ENCODE measurements around the gene PKIG.

Gene PKIG

GRCh38 chr20:44582311-44583025, at the start of gene PKIG:
Gene PKIG, plus strand, starts transcription at chr20:44582579. Its CDS starts 31,978 bp downstream, at chr20:44614557.
- Histone ChIP-seq H3K27me3 (no peaks in the 10 kb centered on the region), H3K4me3 (peak within 1 kb of the TSS; percentile 44 to 47), H3K4me1 (peaks cover 0 to 74% (median 49%) of the 10 kb centered on the region in 4 donors), H3K27ac (peak within 1 kb of the TSS; percentile 79 to 83), H3K36me3 (no peaks in the 10 kb centered on the region), H3K9me3 (no peaks in the 10 kb centered on the region)
- intact Hi-C loops (cut with DNase I; ENCODE audit: low total_unique reads) = no loop called here
- TF ChIP-seq, protein P1, sequence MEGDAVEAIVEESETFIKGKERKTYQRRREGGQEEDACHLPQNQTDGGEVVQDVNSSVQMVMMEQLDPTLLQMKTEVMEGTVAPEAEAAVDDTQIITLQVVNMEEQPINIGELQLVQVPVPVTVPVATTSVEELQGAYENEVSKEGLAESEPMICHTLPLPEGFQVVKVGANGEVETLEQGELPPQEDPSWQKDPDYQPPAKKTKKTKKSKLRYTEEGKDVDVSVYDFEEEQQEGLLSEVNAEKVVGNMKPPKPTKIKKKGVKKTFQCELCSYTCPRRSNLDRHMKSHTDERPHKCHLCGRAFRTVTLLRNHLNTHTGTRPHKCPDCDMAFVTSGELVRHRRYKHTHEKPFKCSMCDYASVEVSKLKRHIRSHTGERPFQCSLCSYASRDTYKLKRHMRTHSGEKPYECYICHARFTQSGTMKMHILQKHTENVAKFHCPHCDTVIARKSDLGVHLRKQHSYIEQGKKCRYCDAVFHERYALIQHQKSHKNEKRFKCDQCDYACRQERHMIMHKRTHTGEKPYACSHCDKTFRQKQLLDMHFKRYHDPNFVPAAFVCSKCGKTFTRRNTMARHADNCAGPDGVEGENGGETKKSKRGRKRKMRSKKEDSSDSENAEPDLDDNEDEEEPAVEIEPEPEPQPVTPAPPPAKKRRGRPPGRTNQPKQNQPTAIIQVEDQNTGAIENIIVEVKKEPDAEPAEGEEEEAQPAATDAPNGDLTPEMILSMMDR (IDR thresholded peaks at IDR 0.05) = no peak
- peak in 1 of 2 donors; percentile 71 for DNase-seq

GRCh38 chr20:44532981-44533331, 49.4 kb upstream of the PKIG start:
- Histone ChIP-seq H3K36me3 (no peaks in the 10 kb centered on the region), H3K4me3 (peak overlapping the region; percentile 69), H3K9me3 (no peaks in the 10 kb centered on the region), H3K27ac (peak overlapping the region; percentile 57 to 78), H3K27me3 (no peaks in the 10 kb centered on the region), H3K4me1 (peaks cover 0 to 17% (median 9%) of the 10 kb centered on the region in 4 donors)
- intact Hi-C loops (cut with DNase I; ENCODE audit: low total_unique reads) = loop anchor here (5.0 kb wide), 2 partner anchors 59 to 79 kb away; no protein-coding TSS in a partner anchor
- TF ChIP-seq, protein P1 (IDR thresholded peaks at IDR 0.05) = no peak
- no peak for DNase-seq

DNA sequence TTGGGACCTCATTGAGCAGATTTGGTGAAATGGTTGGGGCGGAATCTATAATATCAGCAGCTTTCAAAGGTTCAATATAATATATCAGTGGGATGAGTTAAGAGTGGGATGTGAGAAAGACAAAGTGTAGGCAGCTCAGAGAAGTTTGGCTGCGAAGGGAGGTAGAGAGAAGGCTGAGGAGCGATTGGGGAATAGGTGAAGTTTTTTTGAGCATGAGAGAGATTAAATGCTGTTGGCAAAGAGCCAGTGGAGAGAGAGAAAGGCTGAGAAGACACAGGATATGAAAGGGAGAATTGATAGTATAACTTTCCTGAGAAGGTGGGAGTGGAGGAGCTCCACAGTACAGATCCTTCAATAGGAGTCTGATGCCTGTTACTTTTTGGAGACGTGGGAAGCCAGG, 48.5 kb upstream of the PKIG start:
- Histone ChIP-seq H3K4me1 (peaks cover 0 to 17% (median 9%) of the 10 kb centered on the region in 4 donors), H3K9me3 (no peaks in the 10 kb centered on the region), H3K4me3 (no peak overlapping the region), H3K27me3 (no peaks in the 10 kb centered on the region), H3K27ac (no peak overlapping the region), H3K36me3 (no peaks in the 10 kb centered on the region)
- no peak for DNase-seq
- TF ChIP-seq, protein P1 (IDR thresholded peaks at IDR 0.05) = no peak
- intact Hi-C loops (cut with DNase I; ENCODE audit: low total_unique reads) = loop anchor here (5.0 kb wide), 2 partner anchors 58 to 78 kb away; no protein-coding TSS in a partner anchor

GRCh38 chr20:44536175-44536574, 46.2 kb upstream of the PKIG start:
- TF ChIP-seq, protein P1 (IDR thresholded peaks at IDR 0.05) = no peak
- H3K27ac ChIP-seq = no peak overlapping the region
- H3K9me3 ChIP-seq = no peaks in the 10 kb centered on the region
- peaks cover 0 to 21% (median 9%) of the 10 kb centered on the region in 4 donors for H3K4me1 ChIP-seq
- DNase-seq = no peak
- H3K4me3 ChIP-seq = no peak overlapping the region
- intact Hi-C loops (cut with DNase I; ENCODE audit: low total_unique reads) = no loop called here
- no peaks in the 10 kb centered on the region for H3K27me3 ChIP-seq
- H3K36me3 ChIP-seq = no peaks in the 10 kb centered on the region

DNA sequence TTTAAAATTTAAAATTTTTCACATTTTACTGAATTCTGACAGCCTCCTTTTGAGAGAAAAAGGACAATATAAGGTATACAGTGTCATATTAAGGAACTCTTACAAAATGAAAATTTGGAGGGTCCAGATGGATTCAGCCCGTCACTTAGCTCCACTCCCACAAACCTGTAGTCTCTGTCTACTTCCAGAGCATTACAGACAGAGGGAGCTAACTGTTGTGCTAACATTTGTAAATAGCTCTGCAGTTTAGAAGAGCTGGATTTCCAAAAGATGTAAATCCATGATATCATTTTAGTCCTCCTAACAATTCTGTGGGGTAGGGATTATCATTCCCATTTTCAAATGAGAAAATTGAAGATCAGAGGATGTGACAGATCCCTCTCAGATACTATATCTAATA, 44.4 kb upstream of the PKIG start:
- intact Hi-C loops (cut with DNase I; ENCODE audit: low total_unique reads) = no loop called here
- Histone ChIP-seq H3K4me1 (peaks cover 0 to 15% (median 4%) of the 10 kb centered on the region in 4 donors), H3K36me3 (no peaks in the 10 kb centered on the region), H3K27me3 (no peaks in the 10 kb centered on the region), H3K27ac (no peak overlapping the region), H3K4me3 (no peak overlapping the region), H3K9me3 (no peaks in the 10 kb centered on the region)
- TF ChIP-seq, protein P1 (IDR thresholded peaks at IDR 0.05) = no peak
- DNase-seq = no peak

Measured in tibial artery (tissue), 4 donors.